ENCODE results near the gene NET1.
"Not testable (repeated sequence)": the region's sequence is repeated elsewhere in the genome, so short reads cannot be mapped to it uniquely, and the experiment has no call there.

The NET1 gene

GRCh38 chr10:5387169-5387568, 25.2 kb upstream of the NET1 start:
- peaks cover 21% of the 10 kb centered on the region for H3K9me3 Mint-ChIP-seq
- H3K4me1 Mint-ChIP-seq: no peaks in the 10 kb centered on the region
- H3K4me3 Mint-ChIP-seq: no peak overlapping the region
- H3K27ac Mint-ChIP-seq: no peak overlapping the region
- H3K36me3 Mint-ChIP-seq: peaks cover 7% of the 10 kb centered on the region
- peaks cover 5% of the 10 kb centered on the region for H3K27me3 Mint-ChIP-seq

- Mint-ChIP-seq H3K4me1 (no peaks in the 10 kb centered on the region), H3K27ac (no peak overlapping the region), H3K36me3 (peaks cover 7% of the 10 kb centered on the region), H3K9me3 (peaks cover 21% of the 10 kb centered on the region), H3K27me3 (peaks cover 11% of the 10 kb centered on the region), H3K4me3 (no peak overlapping the region)
These were observed 21.7 kb upstream of the NET1 start for GRCh38 chr10:5390607-5391205.

GRCh38 chr10:5391790-5392189, 20.6 kb upstream of the NET1 start:
- peak overlapping the region; percentile 63 for H3K27ac Mint-ChIP-seq
- H3K36me3 Mint-ChIP-seq: peaks cover 7% of the 10 kb centered on the region
- H3K27me3 Mint-ChIP-seq: peaks cover 8% of the 10 kb centered on the region
- H3K9me3 Mint-ChIP-seq: peaks cover 21% of the 10 kb centered on the region
- no peak overlapping the region for H3K4me3 Mint-ChIP-seq
- H3K4me1 Mint-ChIP-seq: no peaks in the 10 kb centered on the region

- Mint-ChIP-seq H3K4me1 (no peaks in the 10 kb centered on the region), H3K27me3 (peaks cover 8% of the 10 kb centered on the region), H3K27ac (no peak overlapping the region), H3K9me3 (peaks cover 16% of the 10 kb centered on the region), H3K36me3 (peaks cover 7% of the 10 kb centered on the region), H3K4me3 (no peak overlapping the region)
These were observed 18.8 kb upstream of the NET1 start for GRCh38 chr10:5393529-5393928.

GRCh38 chr10:5395168-5395567, 17.2 kb upstream of the NET1 start:
- Mint-ChIP-seq H3K4me3 (no peak overlapping the region), H3K27me3 (peaks cover 10% of the 10 kb centered on the region), H3K27ac (no peak overlapping the region), H3K4me1 (no peaks in the 10 kb centered on the region), H3K36me3 (peaks cover 7% of the 10 kb centered on the region), H3K9me3 (peaks cover 8% of the 10 kb centered on the region)

GRCh38 chr10:5396556-5397300, 15.6 kb upstream of the NET1 start:
- H3K4me1 Mint-ChIP-seq: no peaks in the 10 kb centered on the region
- no peaks in the 10 kb centered on the region for H3K9me3 Mint-ChIP-seq
- H3K27ac Mint-ChIP-seq: no peak overlapping the region
- H3K27me3 Mint-ChIP-seq: peaks cover 10% of the 10 kb centered on the region
- no peak overlapping the region for H3K4me3 Mint-ChIP-seq
- H3K36me3 Mint-ChIP-seq: no peaks in the 10 kb centered on the region

GRCh38 chr10:5399332-5399731, 13.0 kb upstream of the NET1 start:
- Mint-ChIP-seq H3K36me3 (no peaks in the 10 kb centered on the region), H3K4me3 (no peak overlapping the region), H3K27ac (no peak overlapping the region), H3K4me1 (no peaks in the 10 kb centered on the region), H3K9me3 (no peaks in the 10 kb centered on the region), H3K27me3 (peaks cover 4% of the 10 kb centered on the region)

GRCh38 chr10:5400468-5401240, 11.7 kb upstream of the NET1 start:
- no peaks in the 10 kb centered on the region for H3K4me1 Mint-ChIP-seq
- no peak overlapping the region for H3K27ac Mint-ChIP-seq
- H3K9me3 Mint-ChIP-seq: no peaks in the 10 kb centered on the region
- peaks cover 4% of the 10 kb centered on the region for H3K27me3 Mint-ChIP-seq
- no peaks in the 10 kb centered on the region for H3K36me3 Mint-ChIP-seq
- H3K4me3 Mint-ChIP-seq: no peak overlapping the region

GRCh38 chr10:5402798-5403197, 9.6 kb upstream of the NET1 start:
- peaks cover 4% of the 10 kb centered on the region for H3K27me3 Mint-ChIP-seq
- H3K27ac Mint-ChIP-seq: no peak overlapping the region
- H3K9me3 Mint-ChIP-seq: no peaks in the 10 kb centered on the region
- no peak overlapping the region for H3K4me3 Mint-ChIP-seq
- H3K36me3 Mint-ChIP-seq: no peaks in the 10 kb centered on the region
- H3K4me1 Mint-ChIP-seq: no peaks in the 10 kb centered on the region

- Mint-ChIP-seq H3K27me3 (peaks cover 5% of the 10 kb centered on the region), H3K4me3 (no peak within 1 kb of the TSS), H3K36me3 (no peaks in the 10 kb centered on the region), H3K9me3 (no peaks in the 10 kb centered on the region), H3K4me1 (no peaks in the 10 kb centered on the region), H3K27ac (no peak within 1 kb of the TSS)
These were observed 7.9 kb upstream of the NET1 start, which contains the start of gene TUBAL3 for GRCh38 chr10:5404208-5405041. Gene TUBAL3, minus strand, starts transcription at chr10:5404828. Its CDS starts 36 bp downstream, at chr10:5404792.

- no peak overlapping the region for H3K4me3 Mint-ChIP-seq
- H3K4me1 Mint-ChIP-seq: peaks cover under 1% of the 10 kb centered on the region
- H3K9me3 Mint-ChIP-seq: no peaks in the 10 kb centered on the region
- H3K36me3 Mint-ChIP-seq: peaks cover 2% of the 10 kb centered on the region
- no peak overlapping the region for H3K27ac Mint-ChIP-seq
- peaks cover 10% of the 10 kb centered on the region for H3K27me3 Mint-ChIP-seq
These were observed 5.4 kb upstream of the NET1 start for GRCh38 chr10:5406918-5407317.

GRCh38 chr10:5410787-5411186, 1.6 kb upstream of the NET1 start:
- not testable (repeated sequence) for H3K27ac Mint-ChIP-seq, H3K4me3 Mint-ChIP-seq, H3K9me3 Mint-ChIP-seq, H3K36me3 Mint-ChIP-seq, H3K4me1 Mint-ChIP-seq
- H3K27me3 Mint-ChIP-seq: peaks cover 12% of the 10 kb centered on the region

- H3K9me3 Mint-ChIP-seq: no peaks in the 10 kb centered on the region
- peaks cover 12% of the 10 kb centered on the region for H3K27me3 Mint-ChIP-seq
- peaks cover 2% of the 10 kb centered on the region for H3K36me3 Mint-ChIP-seq
- peaks cover 4% of the 10 kb centered on the region for H3K4me1 Mint-ChIP-seq
- H3K27ac Mint-ChIP-seq: no peak overlapping the region
- H3K4me3 Mint-ChIP-seq: peak overlapping the region; percentile 84
These were observed 448 bp upstream of the NET1 start for GRCh38 chr10:5411941-5412276.

- Mint-ChIP-seq H3K9me3 (peaks cover 5% of the 10 kb centered on the region), H3K4me3 (no peak overlapping the region), H3K4me1 (peaks cover 4% of the 10 kb centered on the region), H3K27ac (no peak overlapping the region), H3K36me3 (peaks cover 3% of the 10 kb centered on the region), H3K27me3 (peaks cover 15% of the 10 kb centered on the region)
These were observed 918 bp downstream of the NET1 start for GRCh38 chr10:5413012-5413938.
